Measurements from ENCODE around the gene PAGR1. TPM values are rescaled to one million over a fixed set of nuclear protein-coding genes. Genes with fewer than 3 reads are reported as not detected.
"Not testable (repeated sequence)": the region's sequence is repeated elsewhere in the genome, so short reads cannot be mapped to it uniquely, and the experiment has no call there.

PAGR1 gene
- total and polyA plus RNA-seq, 2 of the 4 experiments (the other 2 are of a cell fraction): 10.6 to 22.1 TPM

DNA sequence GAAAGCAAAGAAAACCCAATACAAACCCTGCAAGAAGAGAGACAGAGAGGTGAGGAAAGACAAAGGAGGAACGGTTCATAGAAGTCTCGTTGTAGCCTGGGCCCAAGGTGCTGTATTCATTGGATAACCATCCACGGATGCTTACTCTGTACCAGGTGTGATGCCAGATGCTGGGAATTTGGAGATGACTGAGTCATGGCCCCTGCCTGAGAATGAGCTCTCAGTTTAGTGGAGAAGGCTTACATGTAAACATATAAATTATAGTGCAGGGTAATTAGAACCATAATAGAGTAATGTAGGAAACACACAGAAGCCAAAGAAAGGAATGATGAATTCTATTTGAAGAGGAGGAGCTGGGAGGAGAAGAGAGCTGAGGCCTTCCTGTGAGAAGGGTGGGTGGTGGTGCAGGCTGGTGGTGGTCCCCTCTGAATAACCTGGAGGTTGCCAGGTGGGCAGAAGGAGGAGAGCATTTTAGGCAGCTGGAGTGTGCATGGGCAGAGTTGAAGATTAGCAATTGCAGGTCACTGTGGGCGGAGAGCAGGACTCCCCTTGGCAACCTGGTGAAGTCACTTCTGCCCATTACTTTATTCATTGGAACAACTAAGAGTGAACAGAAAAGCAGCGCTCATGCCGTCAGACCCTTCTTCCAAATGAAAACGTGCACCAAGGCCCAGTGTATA lies 45.6 kb upstream of the PAGR1 start:
- Histone ChIP-seq H3K23ac (ENCODE audit: low read depth, low read length) (no peak overlapping the region), H3K27me3 (ENCODE audit: control insufficient read depth, insufficient read depth, low read length) (peaks cover 2% of the 10 kb centered on the region; the same call in 1 of the 2 replicates), H3K56ac (ENCODE audit: extremely low read depth, insufficient read depth, low read length) (no peak overlapping the region), H2BK15ac (ENCODE audit: low read depth, low read length) (no peak overlapping the region), H2BK20ac (ENCODE audit: low read depth, low read length) (no peak overlapping the region), H2BK5ac (ENCODE audit: low read depth, low read length, poor library complexity, severe bottlenecking) (no peak overlapping the region), H3K9me3 (ENCODE audit: control insufficient read depth, insufficient read depth, low read length) (no peaks in the 10 kb centered on the region), H2BK120ac (ENCODE audit: low read depth, low read length) (no peak overlapping the region), H2AK5ac (ENCODE audit: low read depth, low read length) (no peak overlapping the region), H4K91ac (ENCODE audit: insufficient read depth, low read depth, low read length) (no peak overlapping the region), H3K9ac (ENCODE audit: low read depth, low read length) (no peak overlapping the region), H4K20me1 (ENCODE audit: insufficient read depth, low read length) (no peaks in the 10 kb centered on the region), H2AK9ac (replicated peaks; ENCODE audit: low read depth, low read length, poor library complexity) (no peak overlapping the region), H3K4me2 (ENCODE audit: low read depth, low read length) (no peak overlapping the region), H3K9me1 (ENCODE audit: insufficient read depth, low read length) (no peaks in the 10 kb centered on the region), H3K36me3 (ENCODE audit: control insufficient read depth, insufficient read depth, low read length) (no peaks in the 10 kb centered on the region), H2AFZ (replicated peaks; ENCODE audit: low read length, poor library complexity) (no peak overlapping the region), H3K79me1 (ENCODE audit: low read depth in 1 of 2, low read length in 2 of 2) (no peaks in the 10 kb centered on the region), H3K14ac (replicated peaks; ENCODE audit: low read depth, low read length) (no peak overlapping the region), H3K4ac (ENCODE audit: low read depth, low read length) (no peak overlapping the region), H4K5ac (ENCODE audit: low read depth, low read length) (no peak overlapping the region), H3K18ac (ENCODE audit: low read depth, low read length) (no peak overlapping the region), H4K8ac (ENCODE audit: low read depth in 2 of 2, low read length in 2 of 2) (no peak overlapping the region), H3K4me3 (ENCODE audit: insufficient read depth, low read depth, low read length) (no peak overlapping the region), H3K4me1 (ENCODE audit: control insufficient read depth, insufficient read depth, low read length) (no peaks in the 10 kb centered on the region), H3K27ac (ENCODE audit: insufficient read depth, low read length) (no peak overlapping the region)
- BruUV-seq (replicated peaks): no TSS peak
- ATAC-seq (ENCODE audit: low read depth) (no peak), DNase-seq (no peak)
- intact Hi-C loops (cut with micrococcal nuclease) (no loop called here), in situ Hi-C loops (cut with MboI; ENCODE audit: low sequenced_read_pairs) (no loop called here), dilution Hi-C loops (cut with HindIII; ENCODE audit: low sequenced_read_pairs, unreplicated experiment) (no loop called here)
- TF ChIP-seq RAD21 (IDR thresholded peaks at IDR 0.05; ENCODE audit: low read length) (no peak), RFX5 (IDR thresholded peaks at IDR 0.05; ENCODE audit: low read depth, low read length) (no peak)
- ChIA-PET CTCF (no interaction called here), POLR2A (ENCODE audit: unreplicated experiment) (no interaction called here)
- WGBS, 2 experiments (ENCODE audit: extremely low coverage in 2 of 2, insufficient read length in 1 of 2): no CpG with 5 or more reads among the region's 7 CpGs

GRCh38 chr16:29772330-29772729 lies 43.6 kb upstream of the PAGR1 start:
- BruUV-seq (replicated peaks); in situ Hi-C loops (cut with MboI; ENCODE audit: low sequenced_read_pairs); H3K4ac ChIP-seq (ENCODE audit: low read depth, low read length); H3K56ac ChIP-seq (ENCODE audit: extremely low read depth, insufficient read depth, low read length); H3K27me3 ChIP-seq (ENCODE audit: control insufficient read depth, insufficient read depth, low read length); H2AFZ ChIP-seq (replicated peaks; ENCODE audit: low read length, poor library complexity); ATAC-seq (ENCODE audit: low read depth); H4K20me1 ChIP-seq (ENCODE audit: insufficient read depth, low read length); H2BK15ac ChIP-seq (ENCODE audit: low read depth, low read length); H3K23ac ChIP-seq (ENCODE audit: low read depth, low read length); H2BK20ac ChIP-seq (ENCODE audit: low read depth, low read length); H4K5ac ChIP-seq (ENCODE audit: low read depth, low read length); H3K4me3 ChIP-seq (ENCODE audit: insufficient read depth, low read depth, low read length); H3K9me3 ChIP-seq (ENCODE audit: control insufficient read depth, insufficient read depth, low read length); H4K91ac ChIP-seq (ENCODE audit: insufficient read depth, low read depth, low read length); H4K8ac ChIP-seq (ENCODE audit: low read depth in 2 of 2, low read length in 2 of 2); H3K18ac ChIP-seq (ENCODE audit: low read depth, low read length); H2AK9ac ChIP-seq (replicated peaks; ENCODE audit: low read depth, low read length, poor library complexity); H3K79me1 ChIP-seq (ENCODE audit: low read depth in 1 of 2, low read length in 2 of 2); CTCF ChIA-PET; H2AK5ac ChIP-seq (ENCODE audit: low read depth, low read length); H2BK5ac ChIP-seq (ENCODE audit: low read depth, low read length, poor library complexity, severe bottlenecking); H2BK120ac ChIP-seq (ENCODE audit: low read depth, low read length); dilution Hi-C loops (cut with HindIII; ENCODE audit: low sequenced_read_pairs, unreplicated experiment); H3K4me1 ChIP-seq (ENCODE audit: control insufficient read depth, insufficient read depth, low read length); H3K36me3 ChIP-seq (ENCODE audit: control insufficient read depth, insufficient read depth, low read length); H3K14ac ChIP-seq (replicated peaks; ENCODE audit: low read depth, low read length); DNase-seq; H3K9ac ChIP-seq (ENCODE audit: low read depth, low read length); H3K9me1 ChIP-seq (ENCODE audit: insufficient read depth, low read length); H3K4me2 ChIP-seq (ENCODE audit: low read depth, low read length); H3K27ac ChIP-seq (ENCODE audit: insufficient read depth, low read length); intact Hi-C loops (cut with micrococcal nuclease): not testable (repeated sequence)
- POLR2A ChIA-PET (ENCODE audit: unreplicated experiment): interaction anchor here (0.7 kb wide), 1 partner anchor 24 kb away, joined by 6 read pairs; no protein-coding TSS in a partner anchor
- 59% methylated on average over 3 of the region's 7 CpGs; no CpG with 5 or more reads in 1 of the 2 experiments for whole genome bisulfite sequencing, 2 experiments (ENCODE audit: extremely low coverage in 2 of 2, insufficient read length in 1 of 2)
